A673 (cell line): Measurements from ENCODE around the gene TTC22.

Source experiments
- CTCF ChIP-seq: fragments of 300-800, 200-600 bp; sonication (generic); conservative IDR thresholded peaks from 2 replicates; pipeline ENCODE4 v1.5.1; 2017; ENCODE audit warnings: low read depth, mild to moderate bottlenecking, antibody characterized with exemption, low read length, moderate library complexity, mixed read lengths
- EZH2 ChIP-seq: fragments of 200-600 bp; sonication (generic); IDR thresholded peaks from 2 replicates; pipeline ENCODE4 v1.6.1; 2017; ENCODE audit warnings: borderline replicate concordance, low read depth, mild to moderate bottlenecking, mixed read lengths, antibody characterized with exemption, low read length; ENCODE audit not compliant: poor library complexity, severe bottlenecking

- no peak for TF ChIP-seq CTCF
- TF ChIP-seq EZH2: no peak
These were observed 50.5 kb downstream of the TTC22 start for GRCh38 chr1:54750596-54750995.
